Dermis blood vessel endothelial cell (primary cell): Measurements from ENCODE around the gene ADAMTS4. TPM values are rescaled to one million over a fixed set of nuclear protein-coding genes. Genes with fewer than 3 reads are reported as not detected.

Source experiments
- DNase-seq: peaks from one replicate; pipeline ENCODE4 v3.0.0; 2010
- total RNA-seq: library from RNA; depleted of rRNA; stranded (reverse); fragments of >200 nt; gene quantifications from 2 replicates; pipeline ENCODE4 v1.2.3, GENCODE V29; 2014

The ADAMTS4 gene
- total RNA-seq, 1 donor from 2014 or later, result 19.7 TPM

- no peak for DNase-seq
Observed at GRCh38 chr1:161137881-161138280, 61.0 kb downstream of the ADAMTS4 start.

Other genes with a start within 250 kb of the ADAMTS4 start
- not detected in 2 replicates for gene ITLN2, start 244.2 kb downstream of the ADAMTS4 start, total RNA-seq
- 304 and 318 TPM in 2 replicates for gene F11R, start 177.9 kb downstream of the ADAMTS4 start, total RNA-seq
- 1.4 and 6.8 TPM in 2 replicates for gene TSTD1, start 160.1 kb downstream of the ADAMTS4 start, total RNA-seq
- 94.3 and 125 TPM in 2 replicates for gene USF1, start 153.1 kb downstream of the ADAMTS4 start, total RNA-seq
- gene ARHGAP30, start 129.2 kb downstream of the ADAMTS4 start, total RNA-seq, result not detected in 2 replicates
- 0.17 and 0.28 TPM in 2 replicates for gene NECTIN4, start 109.5 kb downstream of the ADAMTS4 start, total RNA-seq
- 0.93 and 1.5 TPM in 2 replicates for gene KLHDC9, start 100.7 kb downstream of the ADAMTS4 start, total RNA-seq
- gene PFDN2, start 81.0 kb downstream of the ADAMTS4 start, total RNA-seq, result 30.2 and 42.7 TPM in 2 replicates
- gene NIT1, start 80.9 kb downstream of the ADAMTS4 start, total RNA-seq, result 11.6 and 17.5 TPM in 2 replicates
- gene DEDD, start 66.4 kb downstream of the ADAMTS4 start, total RNA-seq, result 39.1 and 64.8 TPM in 2 replicates
- 119 and 134 TPM in 2 replicates for gene UFC1, start 45.1 kb downstream of the ADAMTS4 start, total RNA-seq
- gene USP21, start 39.6 kb downstream of the ADAMTS4 start, total RNA-seq, result 5.4 and 12.8 TPM in 2 replicates
- 14.9 and 18.0 TPM in 2 replicates for gene PPOX, start 32.6 kb downstream of the ADAMTS4 start, total RNA-seq
- gene B4GALT3, start 21.5 kb downstream of the ADAMTS4 start, total RNA-seq, result 24.8 and 44.1 TPM in 2 replicates
- gene NDUFS2, start 3.3 kb upstream of the ADAMTS4 start, total RNA-seq, result 154 and 208 TPM in 2 replicates
- gene FCER1G, start 16.2 kb upstream of the ADAMTS4 start, total RNA-seq, result 0.19 TPM in 1 of 2 replicates, not detected in the other
- not detected in 2 replicates for gene APOA2, start 24.6 kb upstream of the ADAMTS4 start, total RNA-seq
- 14.8 and 23.6 TPM in 2 replicates for gene TOMM40L, start 27.0 kb upstream of the ADAMTS4 start, total RNA-seq
- not detected in 2 replicates for gene NR1I3, start 39.1 kb upstream of the ADAMTS4 start, total RNA-seq
- not detected in 2 replicates for gene PCP4L1, start 59.7 kb upstream of the ADAMTS4 start, total RNA-seq
- gene MPZ, start 110.9 kb upstream of the ADAMTS4 start, total RNA-seq, result 0.68 and 1.0 TPM in 2 replicates
- gene SDHC, start 115.3 kb upstream of the ADAMTS4 start, total RNA-seq, result 20.1 and 34.2 TPM in 2 replicates
- gene CFAP126, start 168.8 kb upstream of the ADAMTS4 start, total RNA-seq, result not detected in 2 replicates